Type B pancreatic cell (in vitro differentiated cells): ENCODE data around the gene UBE2L6. TPM values are rescaled to one million over a fixed set of nuclear protein-coding genes. Genes with fewer than 3 reads are reported as not detected.

ENCODE experiments used
- DNase-seq: peaks from one replicate; pipeline ENCODE4 v3.0.0; 2021; ENCODE audit warnings: mixed read lengths; ENCODE audit not compliant: unreplicated experiment; ENCODE audit errors: extremely low spot score
- H3K27ac Mint-ChIP-seq: 2 replicates; pipeline ENCODE4 v1.8.0; 2021; ENCODE audit warnings: mild to moderate bottlenecking, mixed read lengths
- H3K27me3 Mint-ChIP-seq: 2 replicates; pipeline ENCODE4 v1.8.0; 2021; ENCODE audit warnings: mixed read lengths
- H3K36me3 Mint-ChIP-seq: 2 replicates; pipeline ENCODE4 v1.8.0; 2021; ENCODE audit warnings: mixed read lengths
- H3K4me1 Mint-ChIP-seq: one replicate; pipeline ENCODE4 v1.8.0; 2021; ENCODE audit warnings: mixed read lengths; ENCODE audit not compliant: unreplicated experiment
- H3K4me3 Mint-ChIP-seq: 2 replicates; pipeline ENCODE4 v1.8.0; 2021; ENCODE audit warnings: mild to moderate bottlenecking, mixed read lengths
- H3K9me3 Mint-ChIP-seq: 2 replicates; pipeline ENCODE4 v1.8.0; 2021; ENCODE audit warnings: mixed read lengths
- CTCF ChIP-seq: fragments of 200-600 bp; sonication (generic); conservative IDR thresholded peaks from 2 replicates; pipeline ENCODE4 v1.5.0; 2021; ENCODE audit warnings: antibody characterized with exemption, mild to moderate bottlenecking
- total RNA-seq: library from RNA; stranded (reverse); gene quantifications from 2 replicates; pipeline ENCODE4 v1.2.1, GENCODE V29; 2021; ENCODE audit warnings: low replicate concordance

Gene UBE2L6
- total RNA-seq, 1 donor from 2014 or later, result 65.1 TPM

GRCh38 chr11:57515332-57516060, 52.0 kb downstream of the UBE2L6 start, which contains the start of gene SLC43A1:
TSS of gene SLC43A1 (minus strand) at chr11:57515702. CDS start at chr11:57514111, 1,591 bp downstream.
- Mint-ChIP-seq H3K27me3 (peaks cover 57% of the 10 kb centered on the region), H3K9me3 (no peaks in the 10 kb centered on the region), H3K4me3 (peak within 1 kb of the TSS; percentile 94), H3K27ac (peak within 1 kb of the TSS; percentile 60), H3K4me1 (peaks cover 9% of the 10 kb centered on the region), H3K36me3 (no peaks in the 10 kb centered on the region)
- no peak for DNase-seq
- TF ChIP-seq CTCF, result no peak

- H3K9me3 Mint-ChIP-seq, result no peaks in the 10 kb centered on the region
- TF ChIP-seq CTCF, result no peak
- H3K4me3 Mint-ChIP-seq, result peak overlapping the region; percentile 92
- H3K27me3 Mint-ChIP-seq, result peaks cover 57% of the 10 kb centered on the region
- peaks cover 9% of the 10 kb centered on the region for H3K4me1 Mint-ChIP-seq
- no peak for DNase-seq
- H3K27ac Mint-ChIP-seq, result no peak overlapping the region
- no peaks in the 10 kb centered on the region for H3K36me3 Mint-ChIP-seq
These were observed 52.7 kb downstream of the UBE2L6 start for GRCh38 chr11:57514538-57515331.

GRCh38 chr11:57513911-57514537, 53.4 kb downstream of the UBE2L6 start:
- Mint-ChIP-seq H3K4me1 (peaks cover 9% of the 10 kb centered on the region), H3K4me3 (peak overlapping the region; percentile 92), H3K36me3 (no peaks in the 10 kb centered on the region), H3K9me3 (no peaks in the 10 kb centered on the region), H3K27ac (no peak overlapping the region), H3K27me3 (peaks cover 57% of the 10 kb centered on the region)
- no peak for TF ChIP-seq CTCF
- DNase-seq, result no peak

GRCh38 chr11:57513452-57513795, 54.0 kb downstream of the UBE2L6 start:
- TF ChIP-seq CTCF, result no peak
- Mint-ChIP-seq H3K4me3 (peak overlapping the region; percentile 82), H3K9me3 (no peaks in the 10 kb centered on the region), H3K27me3 (peaks cover 53% of the 10 kb centered on the region), H3K4me1 (peaks cover 9% of the 10 kb centered on the region), H3K36me3 (no peaks in the 10 kb centered on the region), H3K27ac (peak overlapping the region; percentile 40)
- DNase-seq, result no peak

- H3K27ac Mint-ChIP-seq, result no peak overlapping the region
- H3K36me3 Mint-ChIP-seq, result no peaks in the 10 kb centered on the region
- no peaks in the 10 kb centered on the region for H3K9me3 Mint-ChIP-seq
- no peak for TF ChIP-seq CTCF
- peaks cover 9% of the 10 kb centered on the region for H3K4me1 Mint-ChIP-seq
- peak overlapping the region; percentile 82 for H3K4me3 Mint-ChIP-seq
- no peak for DNase-seq
- peaks cover 55% of the 10 kb centered on the region for H3K27me3 Mint-ChIP-seq
These were observed 54.6 kb downstream of the UBE2L6 start for GRCh38 chr11:57512646-57513451.
